HG02973 (cell line): ENCODE measurements around the gene LCP2.

Source experiments
- ATAC-seq: cut with Tn5 transposase; IDR thresholded peaks from one replicate; pipeline ENCODE4 v1.9.1; 2021; ENCODE audit warnings: moderate library complexity; ENCODE audit not compliant: unreplicated experiment

Gene LCP2

DNA sequence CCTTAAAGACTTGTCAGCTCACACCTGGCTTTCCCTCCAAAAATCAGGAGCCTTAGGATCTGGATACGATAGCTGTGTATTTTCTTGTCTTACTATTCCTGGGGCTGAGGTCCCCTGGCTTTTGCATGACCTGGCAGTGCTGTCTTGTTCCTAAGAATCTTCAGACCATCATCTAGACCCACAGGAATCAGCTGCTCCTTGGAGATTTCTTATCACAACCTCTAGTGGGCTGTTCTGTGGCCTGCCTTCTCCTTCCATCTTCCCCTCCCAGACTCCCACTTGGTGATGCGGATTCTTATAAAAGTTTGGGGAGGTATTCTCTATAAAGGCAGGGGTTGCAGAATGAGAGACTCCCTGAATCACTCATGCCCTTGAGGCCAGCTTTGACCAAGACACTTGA is 21.4 kb downstream of the LCP2 start:
- ATAC-seq = no peak

DNA sequence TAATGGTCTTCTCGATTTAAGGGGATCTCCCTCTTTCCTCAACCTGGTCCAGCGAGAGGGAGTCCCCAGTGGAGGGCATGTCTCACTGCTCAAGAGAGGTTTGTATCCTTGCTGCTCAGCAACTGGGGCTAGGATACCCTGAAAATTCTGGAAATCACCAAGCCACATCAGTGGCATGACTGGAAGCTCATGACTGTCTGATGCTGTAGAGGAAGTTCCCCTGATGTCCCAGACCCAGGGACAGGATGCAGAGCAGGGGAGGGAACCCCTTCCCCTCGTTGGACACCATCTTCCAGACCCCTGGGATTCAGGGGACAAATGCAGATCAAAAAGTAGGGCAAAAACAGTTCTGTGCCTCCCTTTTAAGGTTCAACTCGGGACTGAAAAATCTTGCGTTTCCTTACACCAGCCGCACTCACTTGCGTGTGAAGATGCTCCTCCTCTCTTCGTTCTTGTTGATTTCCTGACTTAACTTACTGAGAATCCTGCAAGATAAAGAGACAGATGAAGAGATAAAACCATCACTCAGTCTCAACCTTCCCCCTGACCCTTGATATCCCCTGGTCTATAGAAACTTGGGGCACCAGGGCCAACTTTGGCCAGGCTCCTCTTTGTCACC is 22.1 kb downstream of the LCP2 start:
- ATAC-seq = no peak

DNA sequence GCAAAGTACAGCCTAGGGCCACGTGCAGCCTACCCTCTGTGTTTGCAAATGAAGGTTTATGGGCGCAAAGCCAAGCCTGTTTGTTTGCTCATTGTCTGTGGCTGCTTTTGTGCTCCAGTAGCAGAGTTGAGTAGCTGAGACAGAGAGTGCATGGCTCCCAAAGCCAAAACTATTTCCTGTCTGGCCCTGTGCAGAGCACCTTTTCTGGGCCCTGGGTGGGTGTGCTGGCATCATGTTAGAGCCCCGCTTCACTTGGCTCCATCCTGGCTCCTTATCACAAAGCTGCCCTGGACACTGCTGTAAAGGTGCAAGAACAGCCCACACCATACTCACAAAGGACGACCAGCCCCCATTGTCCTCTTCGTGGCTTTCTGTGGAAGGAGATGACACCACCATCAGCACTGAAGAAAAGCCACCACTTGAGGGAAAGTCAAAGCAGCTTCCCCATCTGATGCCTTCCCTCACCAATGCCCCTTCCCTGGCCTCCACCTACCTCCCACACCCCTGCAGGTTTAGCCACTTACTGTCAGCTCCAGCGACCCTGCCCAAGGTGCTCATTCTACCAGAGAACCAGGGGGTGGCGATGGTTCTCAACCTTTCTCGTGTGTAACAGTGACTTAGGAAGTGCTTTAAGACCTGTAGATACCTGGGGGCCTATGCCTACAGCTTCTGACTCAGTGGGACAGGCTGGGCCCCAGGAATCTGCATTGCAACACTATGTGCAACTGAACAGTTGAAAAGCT is 23.4 kb downstream of the LCP2 start:
- ATAC-seq = no peak

DNA sequence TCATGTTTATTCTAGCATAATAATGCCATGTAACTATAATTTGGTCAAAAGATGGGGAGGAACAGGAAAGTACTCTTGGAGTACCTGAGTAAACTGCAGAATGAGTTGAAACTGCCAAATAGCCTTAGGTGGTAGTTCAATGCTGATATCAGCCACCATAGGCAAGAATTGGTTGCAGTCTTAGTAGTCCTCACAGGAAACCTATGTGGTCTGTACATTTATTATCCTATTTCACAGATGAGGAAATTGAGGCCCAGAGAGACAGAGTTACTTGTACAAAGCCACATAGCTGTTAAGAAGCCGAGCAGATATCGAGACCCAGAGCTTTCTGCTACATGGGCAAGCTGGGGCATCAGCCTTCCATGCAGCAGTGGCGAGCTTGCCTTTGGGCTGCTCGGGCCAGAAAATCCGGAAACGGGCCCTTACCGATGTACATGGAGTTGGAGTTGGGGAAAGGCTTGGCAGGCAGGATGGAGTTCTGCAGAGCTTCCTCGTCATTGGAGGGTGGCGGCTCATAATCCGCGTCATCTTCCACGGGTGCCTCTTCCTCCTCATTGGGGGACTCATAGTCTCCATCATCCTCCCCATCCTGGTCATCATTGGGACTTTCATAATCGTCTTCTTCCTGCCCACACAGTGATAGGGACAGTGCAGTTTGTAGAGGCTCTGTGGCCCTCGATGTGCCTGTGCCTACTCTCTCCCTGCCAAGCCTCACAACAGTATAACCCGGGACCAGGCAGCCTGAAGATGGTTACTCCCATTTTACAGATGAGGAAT is 27.1 kb downstream of the LCP2 start:
- no peak for ATAC-seq

DNA sequence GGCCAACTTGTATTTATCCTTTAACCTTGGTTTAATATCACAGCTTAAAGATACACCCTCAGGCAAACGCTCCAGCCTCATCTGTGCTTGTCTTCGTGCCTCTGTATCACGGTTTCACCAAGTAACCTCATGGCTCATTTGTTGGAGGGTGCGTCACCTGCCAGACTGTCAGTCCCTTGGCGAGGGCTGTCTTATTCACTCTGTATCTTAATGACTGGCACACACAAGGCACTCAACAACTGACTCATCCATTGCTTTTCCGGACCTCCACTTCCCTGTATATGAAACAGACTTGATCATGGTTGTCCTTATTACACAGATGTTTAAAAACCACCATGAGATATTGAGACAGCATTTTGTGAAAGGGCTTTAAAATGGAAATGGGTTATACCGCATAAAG is 28.0 kb downstream of the LCP2 start:
- no peak for ATAC-seq

DNA sequence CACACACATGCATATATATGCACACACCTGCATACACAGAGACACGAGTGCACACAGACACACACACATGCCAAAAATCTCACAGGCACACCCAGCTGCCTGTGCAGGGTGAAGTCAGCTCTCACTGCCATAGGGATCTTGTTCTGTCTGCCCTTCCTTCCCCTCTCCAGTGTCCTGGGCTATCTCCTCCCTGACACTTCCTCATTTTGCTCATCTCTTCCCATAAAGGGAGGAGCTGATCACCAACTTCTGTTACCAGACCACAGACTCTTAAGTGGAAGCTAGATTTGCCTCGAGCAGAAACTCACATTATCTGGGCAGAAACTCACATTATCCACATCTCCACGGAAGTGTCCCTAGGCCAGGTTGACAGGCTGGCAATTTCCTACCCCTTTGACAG is 28.7 kb downstream of the LCP2 start:
- ATAC-seq = no peak

DNA sequence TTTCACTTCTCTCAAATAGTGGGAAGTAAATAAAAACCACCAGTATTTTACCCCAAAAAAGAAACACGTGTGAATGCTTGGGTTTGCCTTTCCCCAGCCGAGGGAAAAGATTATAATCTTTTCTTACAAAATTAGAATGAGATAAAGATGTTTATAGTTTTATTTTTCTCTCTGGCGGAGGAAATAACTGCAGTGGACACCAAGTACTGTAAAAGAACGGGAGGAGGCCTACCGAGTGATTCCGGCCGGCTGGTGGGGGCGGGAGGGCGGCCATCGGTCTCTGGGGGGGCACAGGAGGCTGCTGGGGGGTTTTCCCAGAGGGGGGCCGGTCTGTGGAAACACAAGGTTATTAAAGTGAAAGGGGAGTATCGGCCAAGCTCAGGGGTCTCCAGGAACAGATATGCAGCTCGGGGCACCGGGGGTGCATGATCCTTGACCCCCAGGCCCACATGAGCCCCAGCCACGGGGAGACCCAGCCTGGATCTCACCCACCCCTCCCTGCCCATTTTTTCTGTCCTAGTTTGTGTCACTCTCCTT is 29.4 kb downstream of the LCP2 start:
- no peak for ATAC-seq

DNA sequence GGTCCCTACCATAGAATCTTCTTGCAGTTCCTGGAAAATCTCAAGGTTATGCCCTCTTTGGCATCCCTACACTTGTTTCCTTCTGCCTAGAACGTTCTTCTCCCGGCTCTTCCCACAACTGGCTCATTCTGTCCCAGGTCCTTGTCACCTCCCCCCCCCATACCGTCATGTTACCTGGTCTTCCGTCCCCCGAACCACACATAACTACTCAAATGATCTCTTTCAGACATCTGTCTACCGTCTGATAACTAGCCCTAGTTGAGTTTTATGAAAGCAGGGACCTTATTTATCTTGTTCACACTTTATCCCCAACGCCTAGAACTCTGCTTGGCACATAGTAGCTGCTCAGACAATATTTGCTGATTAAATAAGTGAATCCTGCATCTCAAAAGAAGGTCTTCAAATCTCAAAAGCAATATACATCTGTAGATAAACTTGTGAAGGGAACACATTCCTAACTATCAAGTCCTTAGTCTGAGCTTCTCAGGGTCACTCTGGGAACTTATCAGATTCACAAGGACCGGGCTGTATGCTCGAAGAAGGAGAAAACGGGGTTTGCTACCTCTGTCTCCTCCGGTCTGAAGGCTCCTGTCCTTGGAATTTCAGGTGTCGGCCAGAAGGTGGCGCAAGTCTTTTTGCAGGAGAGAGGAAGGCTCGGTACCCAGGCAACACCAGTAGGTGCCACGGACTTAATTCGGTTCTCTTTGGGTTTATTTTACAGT is 30.0 kb downstream of the LCP2 start:
- peak; percentile 82 for ATAC-seq

DNA sequence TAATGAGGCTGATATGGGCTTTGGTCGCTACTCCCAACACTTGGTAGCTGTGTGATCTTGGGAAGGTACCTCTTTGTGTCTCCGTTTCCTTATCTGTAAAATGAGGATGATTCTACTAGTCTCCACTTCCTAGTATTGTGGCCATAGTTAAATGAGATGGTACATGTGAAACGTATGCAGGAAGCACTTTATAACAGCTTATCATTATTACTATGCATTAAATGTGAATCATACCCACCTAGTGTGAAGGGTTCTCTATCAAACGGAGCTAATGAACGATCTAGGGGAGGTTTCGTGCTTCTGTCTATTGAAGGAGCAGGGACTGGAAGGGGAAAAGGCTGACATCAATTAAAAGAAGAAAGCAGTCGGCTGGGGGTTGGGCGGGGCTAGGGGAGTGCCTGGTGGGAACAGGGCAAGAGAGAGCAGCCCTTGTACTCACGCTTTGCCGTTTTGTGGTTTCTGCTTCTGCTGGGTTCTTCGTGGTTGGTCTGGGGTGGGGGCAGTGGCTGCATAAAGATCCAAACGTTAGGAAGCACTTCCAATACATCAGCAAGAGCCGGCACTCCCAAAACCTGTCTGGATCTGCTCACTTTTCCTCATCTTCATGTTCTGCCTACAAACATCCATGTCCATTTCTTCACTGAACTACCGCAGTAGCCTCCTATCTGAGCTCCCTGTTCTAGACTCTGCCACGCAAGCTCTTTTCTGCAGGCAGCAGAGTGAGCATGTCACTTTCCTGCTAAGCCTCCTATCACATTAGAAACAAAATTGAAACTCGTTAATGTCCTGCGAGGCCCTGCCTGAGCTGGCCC is 30.8 kb downstream of the LCP2 start:
- ATAC-seq = no peak

DNA sequence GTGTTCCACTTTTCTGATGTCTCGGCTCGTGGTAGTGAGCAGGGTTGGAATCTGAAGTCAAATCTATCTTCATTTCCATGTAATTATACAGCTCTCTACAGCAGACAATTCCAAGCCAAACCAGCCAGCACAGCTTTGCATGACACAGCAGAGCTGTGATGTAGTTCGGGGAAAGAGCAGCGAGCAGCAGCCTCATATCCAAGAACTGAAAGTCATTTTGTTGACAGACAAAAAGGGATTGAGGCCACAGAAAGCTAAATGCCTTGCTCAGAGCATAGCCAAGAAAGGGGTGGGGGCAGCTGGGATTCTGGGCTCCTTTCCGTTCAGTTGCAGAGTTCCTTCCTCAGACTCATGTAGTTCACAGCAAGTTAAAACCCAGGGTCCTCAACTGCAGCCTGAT is 32.1 kb downstream of the LCP2 start:
- no peak for ATAC-seq

DNA sequence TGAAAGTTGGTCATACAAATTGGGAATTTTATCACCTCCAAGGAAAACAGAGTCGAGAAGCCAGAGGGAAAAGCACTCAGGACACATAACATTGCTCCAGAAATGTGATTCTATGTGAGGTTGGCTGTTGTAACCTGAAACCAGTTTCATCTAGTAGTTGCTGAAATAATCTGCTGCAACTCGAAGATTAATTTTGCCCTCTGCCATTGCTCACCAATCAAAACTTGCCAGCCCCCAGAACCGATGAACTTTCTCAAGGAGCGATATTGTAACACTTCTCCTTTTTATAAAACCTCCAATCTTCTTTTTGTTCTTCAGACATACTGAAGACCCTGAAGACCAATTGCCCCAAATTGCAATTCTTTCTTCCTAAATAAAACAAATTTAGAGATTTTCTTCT is 33.7 kb downstream of the LCP2 start:
- no peak for ATAC-seq

DNA sequence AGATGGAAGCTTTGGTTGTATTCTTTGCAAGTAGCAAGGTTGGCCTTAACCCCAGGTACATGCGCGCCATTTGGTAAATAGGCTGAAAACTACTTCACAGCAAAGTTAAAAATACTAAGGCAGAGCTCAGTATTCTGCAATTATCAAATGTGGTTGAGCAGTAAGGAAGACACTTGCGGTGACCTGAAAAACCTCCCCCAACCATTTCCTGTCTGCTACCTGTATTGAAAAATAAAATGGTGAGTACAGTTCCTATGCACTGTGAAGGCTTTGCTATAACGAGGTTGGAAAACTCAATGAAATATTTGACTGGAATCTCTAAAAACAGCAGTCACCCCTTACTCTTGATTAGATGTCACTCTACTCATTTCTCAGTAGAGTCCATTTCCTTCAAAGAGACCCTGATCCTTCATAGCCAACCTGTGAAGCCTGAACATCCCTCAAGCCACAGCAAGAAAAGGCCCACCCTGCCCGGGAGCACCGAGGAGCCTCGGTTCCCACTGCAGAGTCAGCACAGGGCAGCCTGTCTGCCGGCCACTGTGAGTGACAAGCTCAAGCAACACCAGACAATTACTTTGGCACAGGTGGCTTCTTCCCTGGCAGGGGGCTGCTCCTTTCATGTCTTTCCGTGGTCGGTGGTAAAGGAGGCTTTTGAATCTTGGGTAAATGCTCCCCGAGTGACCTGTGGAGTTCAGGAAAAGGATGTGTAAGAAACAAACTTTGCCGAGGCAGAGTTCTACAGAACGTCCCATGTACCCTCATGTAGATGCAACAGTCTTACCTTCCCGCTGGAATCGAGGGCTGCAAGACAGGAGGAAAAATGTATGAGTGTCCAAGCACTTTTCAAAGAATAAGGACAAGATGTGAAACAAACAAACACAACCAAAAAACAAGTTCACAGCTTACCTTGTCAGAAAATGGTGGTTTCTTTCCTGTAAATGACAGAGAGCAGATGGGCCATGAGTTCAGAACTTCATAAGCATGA is 35.2 kb downstream of the LCP2 start:
- ATAC-seq = no peak

DNA sequence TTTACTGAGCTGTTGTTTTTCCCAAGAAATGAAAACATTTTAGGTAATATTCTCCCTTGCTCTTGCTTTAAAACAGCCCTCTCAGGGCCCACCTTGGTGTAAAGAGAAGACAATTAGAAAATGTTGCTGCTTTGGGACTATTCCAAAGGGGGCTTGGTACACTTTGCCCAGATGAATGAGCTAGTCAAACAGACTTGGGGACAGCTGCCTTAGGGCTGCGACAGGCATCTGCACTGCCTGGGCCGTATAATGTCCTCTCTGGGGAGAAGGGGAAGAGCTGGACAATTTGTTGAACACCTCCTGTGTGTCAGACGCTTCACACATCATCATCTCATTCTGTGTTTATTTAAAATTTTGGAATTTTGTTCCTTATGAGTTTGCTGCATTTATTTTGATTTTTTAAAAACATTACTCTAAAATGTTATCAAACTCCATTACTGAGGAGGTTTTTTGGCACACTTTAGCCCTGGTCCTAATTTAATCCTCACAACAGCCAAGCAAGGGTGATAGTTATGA is 36.0 kb downstream of the LCP2 start:
- ATAC-seq = no peak

DNA sequence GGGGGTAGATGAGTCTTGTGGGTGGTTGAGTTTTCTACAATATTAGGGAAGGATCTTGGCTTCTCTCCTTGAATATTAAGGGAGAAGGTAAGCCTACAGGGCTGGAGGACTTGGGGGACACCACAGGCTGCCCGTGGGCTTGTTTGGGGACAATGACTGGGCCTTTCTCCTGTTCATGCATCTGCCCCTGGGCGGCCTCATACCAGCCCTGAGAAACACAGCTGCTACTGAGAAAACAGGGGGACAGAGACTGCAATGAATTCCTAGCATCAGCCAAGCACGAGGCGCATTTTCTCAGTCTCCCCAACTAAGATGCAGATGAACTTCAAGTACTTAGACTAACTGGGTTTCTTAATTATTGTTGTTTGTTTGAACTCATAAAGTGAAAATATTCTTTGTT is 40.2 kb downstream of the LCP2 start:
- no peak for ATAC-seq

DNA sequence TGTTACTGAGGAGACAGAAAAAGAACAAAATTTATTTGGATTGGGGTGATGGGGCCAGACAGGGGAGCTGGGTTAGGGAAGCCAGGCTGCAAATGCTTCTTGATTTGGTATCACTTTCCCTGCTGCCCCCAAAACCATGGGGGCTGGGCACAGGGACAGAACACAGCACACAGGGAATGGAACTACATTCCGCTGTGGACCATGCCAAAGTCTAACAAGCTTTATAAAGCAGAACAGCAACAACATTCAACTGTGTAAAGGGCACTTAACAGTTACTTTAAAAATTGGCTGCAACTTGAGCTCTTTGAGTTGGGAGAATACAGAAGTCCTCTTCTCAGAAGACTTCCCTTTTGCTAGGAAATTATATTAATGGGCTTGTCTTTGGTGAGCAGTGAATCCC is 41.0 kb downstream of the LCP2 start:
- no peak for ATAC-seq

DNA sequence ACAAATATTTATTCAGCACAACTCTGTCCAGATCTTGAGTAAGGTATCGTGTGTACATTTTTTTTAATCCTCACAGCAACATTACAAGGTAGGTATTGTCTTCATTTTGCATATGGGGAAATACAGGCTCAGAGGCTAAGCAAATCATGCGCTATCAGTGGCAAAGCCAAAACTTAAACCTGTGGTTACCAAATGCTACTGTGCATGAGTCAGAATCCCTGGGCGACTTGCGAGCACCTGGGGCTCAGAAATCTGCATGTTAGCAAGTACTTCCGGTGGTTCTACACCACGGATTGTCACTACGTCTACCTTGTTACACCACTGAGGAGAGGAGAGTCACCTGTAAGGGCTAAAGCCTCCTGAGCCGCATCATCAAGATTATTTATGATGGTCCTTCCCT is 43.5 kb downstream of the LCP2 start:
- peak; percentile 99 for ATAC-seq

DNA sequence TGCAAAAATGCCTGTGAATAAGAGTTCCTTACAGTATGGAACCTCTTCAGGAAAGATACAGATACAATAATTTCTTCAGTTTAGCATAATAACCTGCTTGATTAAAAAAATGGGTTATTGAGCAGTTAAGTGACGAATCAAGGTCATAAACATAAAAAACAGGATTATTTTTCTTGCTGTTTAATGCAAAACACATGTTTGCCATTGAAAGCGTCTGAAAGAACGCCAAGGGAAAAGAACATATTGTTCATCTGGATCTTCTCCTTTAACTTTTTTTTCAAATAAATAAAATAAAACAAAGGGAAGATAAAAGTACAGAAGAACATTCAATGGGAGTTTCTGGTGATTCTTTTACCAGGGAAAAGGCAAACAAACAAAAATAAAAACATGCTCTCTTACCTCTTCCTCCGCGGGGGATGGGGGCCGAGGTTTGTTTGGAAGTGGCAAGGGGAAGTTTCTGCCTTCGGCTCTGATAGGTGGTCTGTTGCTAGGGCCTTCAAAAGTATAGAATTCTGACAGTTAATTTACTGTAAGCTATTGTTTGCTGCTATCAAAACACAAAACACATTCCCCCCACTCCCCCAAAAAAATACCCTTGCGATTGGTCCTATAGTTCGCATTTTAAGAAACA is 44.7 kb downstream of the LCP2 start:
- ATAC-seq = no peak

DNA sequence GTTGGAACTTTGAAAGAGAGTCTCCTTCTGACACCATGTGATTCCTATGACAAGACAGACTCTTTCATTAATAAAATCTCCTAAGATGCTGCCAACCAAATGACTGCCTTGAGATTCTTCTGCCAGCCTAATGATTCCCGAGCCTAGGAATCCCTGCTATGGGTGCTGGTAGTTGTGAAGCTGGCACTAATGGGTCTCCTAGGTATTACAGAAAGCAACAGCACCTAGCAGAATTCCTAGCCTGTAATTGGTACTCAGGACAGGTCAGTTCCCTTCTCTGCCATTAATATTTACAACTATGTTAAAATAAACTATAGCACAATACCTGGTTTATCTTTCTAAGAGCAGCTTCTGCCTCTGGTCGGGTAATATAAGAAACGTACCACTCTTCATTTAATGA is 45.5 kb downstream of the LCP2 start:
- ATAC-seq = no peak

DNA sequence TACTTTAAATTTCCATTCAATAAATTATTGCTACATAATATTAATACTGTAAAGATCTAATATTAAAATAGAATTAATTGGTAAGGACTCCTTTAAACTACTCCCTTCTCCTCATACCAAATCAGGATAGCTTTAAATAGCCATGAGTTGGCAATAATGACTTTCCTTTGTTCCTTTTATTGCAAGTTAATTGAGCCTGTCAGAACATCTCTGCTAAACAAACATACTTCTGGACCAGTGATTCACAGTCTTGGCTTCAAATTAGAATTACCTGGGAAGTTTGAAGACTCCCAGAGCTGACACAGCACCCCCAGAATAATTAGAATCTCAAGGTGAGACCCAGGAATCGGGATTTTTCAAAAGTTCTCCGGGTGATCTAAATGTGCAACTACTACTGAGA is 46.1 kb downstream of the LCP2 start:
- ATAC-seq = no peak
